Transverse colon (tissue), 3 donors: ENCODE measurements around the gene TMEM132D.

Experiments
- EP300 ChIP-seq: sonication (generic); formaldehyde crosslinking; IDR thresholded peaks from one replicate; pipeline ENCODE4 v1.6.1; 2017; ENCODE audit warnings: antibody characterized with exemption, low read depth
- TF ChIP-seq, protein P1 (sequence below), 5 experiments: fragments of 200-600 bp in 3 of 5; fragments of 450-650 bp in 2 of 5; sonication (generic) in 3 of 5; IDR thresholded peaks; 1 replicate in 2 of 5; 2 replicates in 3 of 5; pipeline ENCODE4 v1.5.1; 2016 to 2017; ENCODE audit warnings: antibody characterized with exemption in 5 of 5, inconsistent platforms in 3 of 5, mild to moderate bottlenecking in 2 of 5, moderate library complexity in 1 of 5

DNA sequence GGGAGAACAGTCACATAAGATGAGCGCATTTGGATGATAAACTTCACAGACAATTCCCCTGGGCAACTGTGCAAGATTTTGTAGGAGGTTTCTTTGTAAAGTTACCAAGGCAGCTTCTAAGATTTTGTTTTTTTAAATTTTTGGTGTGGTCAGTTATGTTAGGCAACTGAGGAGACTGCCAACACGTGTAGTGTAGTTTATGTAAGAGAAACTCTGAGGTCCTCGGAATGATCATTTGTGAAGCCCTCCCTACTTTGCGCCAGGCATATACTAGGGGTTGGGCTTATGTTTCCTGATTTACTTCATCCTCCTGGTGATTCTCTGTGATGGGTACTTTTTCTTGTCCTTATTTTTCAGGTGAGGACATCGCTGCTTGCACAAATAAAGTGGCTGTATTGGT lies 433.6 kb downstream of the TMEM132D start:
- TF ChIP-seq, protein P1, sequence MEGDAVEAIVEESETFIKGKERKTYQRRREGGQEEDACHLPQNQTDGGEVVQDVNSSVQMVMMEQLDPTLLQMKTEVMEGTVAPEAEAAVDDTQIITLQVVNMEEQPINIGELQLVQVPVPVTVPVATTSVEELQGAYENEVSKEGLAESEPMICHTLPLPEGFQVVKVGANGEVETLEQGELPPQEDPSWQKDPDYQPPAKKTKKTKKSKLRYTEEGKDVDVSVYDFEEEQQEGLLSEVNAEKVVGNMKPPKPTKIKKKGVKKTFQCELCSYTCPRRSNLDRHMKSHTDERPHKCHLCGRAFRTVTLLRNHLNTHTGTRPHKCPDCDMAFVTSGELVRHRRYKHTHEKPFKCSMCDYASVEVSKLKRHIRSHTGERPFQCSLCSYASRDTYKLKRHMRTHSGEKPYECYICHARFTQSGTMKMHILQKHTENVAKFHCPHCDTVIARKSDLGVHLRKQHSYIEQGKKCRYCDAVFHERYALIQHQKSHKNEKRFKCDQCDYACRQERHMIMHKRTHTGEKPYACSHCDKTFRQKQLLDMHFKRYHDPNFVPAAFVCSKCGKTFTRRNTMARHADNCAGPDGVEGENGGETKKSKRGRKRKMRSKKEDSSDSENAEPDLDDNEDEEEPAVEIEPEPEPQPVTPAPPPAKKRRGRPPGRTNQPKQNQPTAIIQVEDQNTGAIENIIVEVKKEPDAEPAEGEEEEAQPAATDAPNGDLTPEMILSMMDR (IDR thresholded peaks at IDR 0.05) = no peak
- TF ChIP-seq EP300 = no peak
